Raji (cell line): ENCODE measurements around the gene RNF135.

Experiments
- POLR2A ChIP-seq: IDR thresholded peaks from 2 replicates; pipeline ENCODE4 v1.6.1; 2011; ENCODE audit warnings: low read depth, low read length, control low read depth; ENCODE audit not compliant: insufficient read depth

RNF135 gene

DNA sequence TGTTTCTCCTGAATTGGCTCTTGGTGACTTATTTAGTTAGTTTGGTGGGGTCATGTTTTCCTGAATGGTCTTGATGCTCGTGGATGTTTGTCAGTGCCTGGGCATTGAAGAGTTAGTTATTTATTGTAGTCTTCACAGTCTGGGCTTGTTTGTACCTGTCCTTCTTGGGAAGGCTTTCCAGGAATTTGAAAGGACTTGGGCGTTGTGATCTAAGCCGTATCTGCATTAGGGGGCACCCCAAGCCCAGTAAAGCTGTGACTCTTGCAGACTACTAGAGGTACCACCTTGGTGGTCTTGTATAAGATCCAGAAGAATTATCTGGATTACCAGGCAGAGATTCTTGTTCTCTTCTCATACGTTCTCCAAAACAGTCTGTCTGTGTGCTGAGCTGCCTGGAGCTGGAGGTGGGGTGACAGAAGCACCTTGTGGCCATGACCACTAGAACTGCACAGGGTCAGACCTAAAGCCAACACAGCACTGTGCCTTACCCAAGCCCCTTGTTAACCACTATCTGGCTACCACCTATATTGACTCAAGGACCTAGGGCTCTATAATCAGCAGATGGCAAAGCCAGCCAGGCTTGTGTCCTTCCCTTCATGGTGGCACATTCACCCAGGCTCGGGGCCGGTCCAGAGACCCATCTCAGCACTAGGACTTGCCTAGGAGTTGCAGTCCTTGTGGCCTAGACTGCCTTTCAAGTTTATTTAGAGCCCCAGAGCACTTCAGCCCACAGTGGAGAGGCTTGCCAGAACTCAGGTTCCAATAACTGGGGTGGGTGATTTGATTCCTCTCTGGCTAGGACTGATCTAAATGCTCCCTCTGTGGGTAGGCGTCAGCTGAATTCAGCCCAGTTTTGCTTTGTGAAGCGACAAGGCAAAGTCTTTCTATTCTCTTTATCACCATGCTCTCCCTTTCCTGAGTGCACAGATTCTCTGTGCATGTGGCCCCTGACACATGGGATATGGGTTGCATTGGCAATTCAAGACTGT lies 11.0 kb downstream of the RNF135 start:
- TF ChIP-seq POLR2A: no peak

DNA sequence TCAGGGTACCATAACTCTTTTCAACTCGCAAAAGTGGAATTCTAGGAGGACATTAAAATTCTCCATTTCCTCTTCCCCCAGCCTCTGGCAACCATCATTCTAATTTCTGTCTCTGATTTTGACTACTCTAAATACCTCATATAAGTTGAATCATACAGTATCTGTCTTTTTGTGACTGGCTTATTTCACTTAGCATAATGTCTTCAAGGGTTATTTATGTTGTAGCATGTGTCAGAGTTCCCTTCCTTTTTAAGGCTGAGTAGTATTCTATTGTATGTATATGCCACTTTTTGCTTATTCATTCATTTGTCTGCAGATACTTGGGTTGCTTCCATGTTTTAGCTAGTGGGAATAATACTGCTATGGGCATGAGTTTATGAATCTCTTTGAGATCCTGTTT lies 12.0 kb downstream of the RNF135 start:
- no peak for TF ChIP-seq POLR2A

DNA sequence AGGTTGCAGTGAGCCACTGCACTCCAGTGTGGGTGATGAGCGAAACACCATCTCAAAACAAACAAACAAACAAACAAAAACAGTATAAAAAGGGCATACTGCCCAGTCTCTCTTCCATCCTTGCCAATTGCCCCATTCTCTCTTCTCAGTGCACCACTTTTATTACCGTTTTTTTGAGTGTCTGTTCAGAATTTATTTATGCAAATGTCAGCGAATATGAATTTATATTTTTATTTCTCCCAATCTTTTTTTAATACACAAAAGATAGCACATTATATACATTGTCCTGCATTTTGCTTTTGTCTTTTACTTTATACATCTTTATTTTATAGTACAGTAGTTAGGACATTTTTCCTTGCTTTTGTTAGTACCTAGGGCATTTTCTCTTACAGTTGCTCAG lies 19.6 kb downstream of the RNF135 start:
- TF ChIP-seq POLR2A: no peak

DNA sequence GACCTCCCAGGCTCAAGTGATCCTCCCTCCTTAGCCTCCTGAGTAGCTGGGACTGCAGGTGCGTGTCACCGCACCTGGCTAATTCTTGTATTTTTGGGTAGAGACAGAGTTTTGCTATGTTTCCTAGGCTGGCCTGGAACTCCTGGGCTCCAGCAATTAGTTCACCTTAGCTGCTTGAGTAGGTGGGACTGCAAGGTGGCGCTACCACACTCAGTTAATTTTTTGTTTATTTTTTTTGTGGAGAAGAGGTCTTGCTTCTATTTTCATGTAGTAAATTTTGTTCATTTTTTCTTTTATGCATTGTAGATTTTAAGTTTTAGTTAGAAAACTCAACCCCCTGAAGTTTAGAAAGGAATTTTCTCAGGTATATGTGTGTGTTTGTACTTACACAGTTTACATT lies 21.7 kb downstream of the RNF135 start:
- TF ChIP-seq POLR2A: no peak

- no peak for TF ChIP-seq POLR2A
Measured at GRCh38 chr17:30995347-30995746, 24.5 kb downstream of the RNF135 start.

GRCh38 chr17:30996486-30996885 lies 25.6 kb downstream of the RNF135 start:
- no peak for TF ChIP-seq POLR2A

DNA sequence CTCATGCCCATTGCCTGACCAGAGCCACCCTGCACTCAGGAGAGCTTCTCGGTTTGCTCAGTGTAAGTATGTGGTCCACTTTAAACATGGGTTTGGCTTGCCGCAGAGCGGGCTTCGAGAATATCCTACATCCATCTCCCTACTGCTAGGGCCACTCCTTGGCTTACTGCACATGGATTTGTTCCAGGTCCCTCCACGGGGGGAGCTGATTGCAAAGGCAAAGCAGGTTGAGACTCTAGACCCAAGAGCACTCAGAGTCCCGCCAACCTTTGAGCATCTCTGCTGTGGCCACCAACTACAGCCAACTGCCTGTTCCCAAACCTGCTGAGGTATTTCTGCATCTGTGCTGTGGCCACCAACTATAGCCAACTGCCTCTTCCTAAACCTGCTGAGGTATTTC lies 26.4 kb downstream of the RNF135 start:
- TF ChIP-seq POLR2A: no peak

DNA sequence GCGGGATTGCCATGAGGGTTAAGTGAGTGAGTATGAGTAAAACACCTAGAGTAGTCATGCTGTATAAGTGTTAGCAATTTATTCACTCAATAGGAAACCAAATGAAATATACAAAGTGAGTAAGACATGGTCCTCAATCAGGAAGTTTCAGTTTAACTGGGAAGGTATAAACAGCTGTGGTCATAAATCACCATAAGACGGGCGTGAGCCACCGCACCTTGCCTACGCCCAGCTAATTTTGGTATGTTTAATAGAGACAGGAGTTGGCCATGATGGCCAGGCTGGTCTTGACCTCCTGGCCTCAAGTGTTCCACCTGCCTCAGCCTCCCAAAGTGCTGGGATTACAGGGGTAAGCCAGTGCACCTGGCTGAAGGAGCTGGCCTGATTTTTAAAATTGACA lies 27.0 kb downstream of the RNF135 start:
- no peak for TF ChIP-seq POLR2A

GRCh38 chr17:31002047-31002446 lies 31.2 kb downstream of the RNF135 start:
- no peak for TF ChIP-seq POLR2A

DNA sequence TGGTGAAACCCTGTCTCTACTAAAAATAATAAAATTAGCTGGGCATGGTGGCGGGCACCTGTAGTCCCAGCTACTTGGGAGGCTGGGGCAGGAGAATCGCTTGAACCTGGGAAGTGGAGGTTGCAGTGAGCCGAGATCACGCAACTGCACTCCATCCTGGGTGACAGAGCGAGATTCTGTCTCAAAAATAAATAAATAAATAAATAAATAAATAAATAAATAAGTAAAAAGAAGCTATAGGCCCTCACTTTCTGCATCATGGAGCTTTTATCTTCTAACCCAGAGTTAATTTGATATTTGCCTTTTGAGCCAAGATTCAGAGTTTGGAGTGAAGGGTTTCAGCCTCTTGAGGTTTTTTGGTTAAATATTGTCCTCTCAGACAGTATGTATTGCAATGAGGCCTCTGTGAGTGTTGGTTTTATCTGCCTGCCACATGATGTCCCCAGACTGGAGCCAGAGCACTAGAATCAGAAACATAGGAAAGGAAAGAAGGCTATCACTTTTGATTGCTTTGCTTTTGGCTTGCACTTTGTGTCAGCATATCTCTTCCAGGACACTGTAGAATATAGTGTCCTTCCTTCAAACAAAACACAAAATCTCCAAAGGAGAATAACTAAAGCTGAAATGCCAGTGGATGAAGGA lies 32.5 kb downstream of the RNF135 start:
- TF ChIP-seq POLR2A: no peak

GRCh38 chr17:31004160-31004559 lies 33.3 kb downstream of the RNF135 start:
- TF ChIP-seq POLR2A: no peak

DNA sequence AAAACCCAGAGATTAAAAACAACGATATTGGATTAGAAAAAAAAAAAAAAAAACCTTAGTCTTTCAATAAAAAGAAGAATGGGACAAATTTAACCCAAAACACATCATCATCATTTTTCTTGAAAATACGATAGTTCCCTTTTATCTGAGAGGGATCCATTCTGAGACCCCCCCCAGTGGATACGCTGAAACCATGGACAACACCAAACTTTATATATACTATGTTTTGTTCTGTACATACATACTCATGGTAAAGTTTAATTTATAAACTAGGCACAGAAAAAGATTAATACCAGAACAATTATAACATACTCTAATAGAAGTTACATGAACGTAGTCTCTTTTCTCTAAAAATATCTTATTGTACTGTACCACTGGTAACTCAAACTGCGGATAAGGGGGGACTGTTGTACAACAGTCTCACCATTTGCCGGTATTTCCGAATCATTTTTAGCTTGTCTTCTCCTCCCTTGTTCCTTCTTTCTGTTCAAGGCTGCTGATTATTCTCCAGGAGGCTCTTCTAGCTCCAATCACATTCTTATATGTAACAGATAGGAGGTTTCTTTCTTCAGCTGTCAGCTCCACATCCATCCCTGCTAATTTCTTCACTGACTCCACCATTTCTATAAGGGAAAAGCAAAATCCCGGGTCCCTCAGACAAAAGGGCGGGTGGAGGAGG lies 37.0 kb downstream of the RNF135 start:
- no peak for TF ChIP-seq POLR2A

DNA sequence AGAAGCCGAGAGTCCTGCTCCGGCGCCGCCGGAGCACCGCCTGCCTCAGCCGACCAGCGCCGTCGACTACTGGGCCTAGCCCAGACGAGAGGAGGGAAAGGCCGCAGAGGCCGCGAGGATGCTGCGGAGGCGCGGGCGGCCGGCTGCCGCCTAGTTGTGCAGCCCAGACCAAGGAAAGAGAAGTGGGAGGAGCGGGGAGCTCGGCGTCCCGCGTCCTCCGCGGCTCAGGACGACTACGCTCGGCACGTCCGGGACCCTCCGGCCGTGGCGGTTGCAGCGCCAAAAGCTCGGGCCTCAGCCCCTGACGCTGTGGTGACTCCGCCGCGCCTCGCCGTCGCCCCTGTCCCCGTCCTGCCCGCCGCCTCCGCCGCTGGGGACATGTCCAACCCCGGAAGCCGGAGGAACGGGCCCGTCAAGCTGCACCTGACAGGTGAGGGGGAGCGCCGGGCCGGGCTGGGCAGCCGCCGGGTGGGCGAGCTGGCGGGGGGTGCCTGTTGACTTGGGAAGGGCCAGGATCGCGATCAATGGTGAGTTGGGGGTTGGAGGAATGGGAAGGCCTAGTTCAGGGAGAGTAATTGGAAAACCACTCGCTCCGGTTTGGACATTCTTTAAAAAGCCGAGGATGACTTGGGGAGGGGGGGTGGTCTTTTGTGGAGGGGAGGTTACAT lies 37.7 kb downstream of the RNF135 start:
- TF ChIP-seq POLR2A: no peak

GRCh38 chr17:31013844-31014243 lies 43.0 kb downstream of the RNF135 start:
- TF ChIP-seq POLR2A: no peak

GRCh38 chr17:31015639-31016038 lies 44.8 kb downstream of the RNF135 start:
- no peak for TF ChIP-seq POLR2A
